ENCODE data around the gene UFC1.
A peak's percentile ranks its signal among the peaks of the same experiment; 100 is the strongest.
"Not testable (repeated sequence)": the region's sequence is repeated elsewhere in the genome, so short reads cannot be mapped to it uniquely, and the experiment has no call there.

The UFC1 gene

GRCh38 chr1:161153682-161154337 is at the start of gene UFC1:
Gene UFC1 (plus strand): TSS chr1:161153978. CDS start chr1:161153998, 20 bp downstream.
- peak; percentile 77 for DNase-seq (ENCODE audit: low read depth)

GRCh38 chr1:161106431-161106830 is 47.3 kb upstream of the UFC1 start:
- DNase-seq (ENCODE audit: low read depth): no peak

- no peak for DNase-seq (ENCODE audit: low read depth)
These were observed 42.7 kb upstream of the UFC1 start for GRCh38 chr1:161111117-161111516.

GRCh38 chr1:161111527-161111926 is 42.3 kb upstream of the UFC1 start:
- no peak for DNase-seq (ENCODE audit: low read depth)

GRCh38 chr1:161113915-161114314 is 39.9 kb upstream of the UFC1 start:
- no peak for DNase-seq (ENCODE audit: low read depth)

GRCh38 chr1:161114556-161114955 is 39.2 kb upstream of the UFC1 start:
- DNase-seq (ENCODE audit: low read depth): no peak

- peak; percentile 65 for DNase-seq (ENCODE audit: low read depth)
These were observed 38.6 kb upstream of the UFC1 start for GRCh38 chr1:161115132-161115711.

- DNase-seq (ENCODE audit: low read depth): not testable (repeated sequence)
These were observed 37.8 kb upstream of the UFC1 start for GRCh38 chr1:161115961-161116360.

GRCh38 chr1:161117759-161118581 is 35.8 kb upstream of the UFC1 start, which contains the start of the genes NIT1 and PFDN2:
Gene NIT1 (plus strand): TSS chr1:161118105. CDS start chr1:161118177, 72 bp downstream.
Gene PFDN2 (minus strand): TSS chr1:161118037. CDS start chr1:161118026, 11 bp downstream.
- peak; percentile 48 for DNase-seq (ENCODE audit: low read depth)

GRCh38 chr1:161119092-161119903 is 34.5 kb upstream of the UFC1 start:
- no peak for DNase-seq (ENCODE audit: low read depth)

GRCh38 chr1:161121042-161121650 is 32.6 kb upstream of the UFC1 start:
- DNase-seq (ENCODE audit: low read depth): no peak

GRCh38 chr1:161121834-161122233 is 31.9 kb upstream of the UFC1 start:
- DNase-seq (ENCODE audit: low read depth): no peak

- no peak for DNase-seq (ENCODE audit: low read depth)
These were observed 30.8 kb upstream of the UFC1 start for GRCh38 chr1:161122967-161123366.

GRCh38 chr1:161127649-161128048 is 26.1 kb upstream of the UFC1 start:
- no peak for DNase-seq (ENCODE audit: low read depth)

GRCh38 chr1:161128591-161129420 is 25.0 kb upstream of the UFC1 start:
- no peak for DNase-seq (ENCODE audit: low read depth)

- DNase-seq (ENCODE audit: low read depth): no peak
These were observed 23.5 kb upstream of the UFC1 start for GRCh38 chr1:161130266-161130665.

- no peak for DNase-seq (ENCODE audit: low read depth)
These were observed 22.0 kb upstream of the UFC1 start for GRCh38 chr1:161131523-161132409.

- peak; percentile 93 for DNase-seq (ENCODE audit: low read depth)
These were observed 21.2 kb upstream of the UFC1 start, which contains the start of gene DEDD for GRCh38 chr1:161132410-161133219. Gene DEDD (minus strand): TSS chr1:161132667. CDS start chr1:161124462, 8,205 bp downstream.
